GM21367 (cell line): ENCODE measurements around the gene PROCA1.

ENCODE experiments used
- ATAC-seq: cut with Tn5 transposase; IDR thresholded peaks from one replicate; pipeline ENCODE4 v1.9.1; 2021; ENCODE audit not compliant: unreplicated experiment

Gene PROCA1

GRCh38 chr17:28711723-28712031 is at the start of gene PROCA1:
Gene PROCA1 (minus strand): TSS chr17:28711888. CDS start chr17:28711660, 228 bp downstream.
- no peak for ATAC-seq

GRCh38 chr17:28760601-28761562 is 49.2 kb upstream of the PROCA1 start:
- ATAC-seq: no peak

- no peak for ATAC-seq
Observed at GRCh38 chr17:28759256-28759865, 47.7 kb upstream of the PROCA1 start.

GRCh38 chr17:28758411-28759121 is 46.9 kb upstream of the PROCA1 start:
- ATAC-seq: no peak

GRCh38 chr17:28756049-28756804 is 44.5 kb upstream of the PROCA1 start:
- no peak for ATAC-seq

- no peak for ATAC-seq
Observed at GRCh38 chr17:28755486-28755885, 43.8 kb upstream of the PROCA1 start.

- ATAC-seq: no peak
Observed at GRCh38 chr17:28751600-28752366, 40.1 kb upstream of the PROCA1 start.

GRCh38 chr17:28750178-28751047 is 38.7 kb upstream of the PROCA1 start:
- peak; percentile 52 for ATAC-seq

- ATAC-seq: no peak
Observed at GRCh38 chr17:28749516-28750177, 38.0 kb upstream of the PROCA1 start.

GRCh38 chr17:28748852-28749515 is 37.3 kb upstream of the PROCA1 start:
- no peak for ATAC-seq

- ATAC-seq: no peak
Observed at GRCh38 chr17:28747801-28748750, 36.4 kb upstream of the PROCA1 start.

- ATAC-seq: no peak
Observed at GRCh38 chr17:28747051-28747691, 35.5 kb upstream of the PROCA1 start.

- ATAC-seq: no peak
Observed at GRCh38 chr17:28746611-28747050, 34.9 kb upstream of the PROCA1 start.

GRCh38 chr17:28745786-28746411 is 34.2 kb upstream of the PROCA1 start:
- ATAC-seq: no peak

GRCh38 chr17:28744972-28745785 is 33.5 kb upstream of the PROCA1 start:
- ATAC-seq: no peak
